Esophagus muscularis mucosa (tissue), 4 donors: ENCODE measurements around the gene DAB1.

Experiments
- CTCF ChIP-seq, 3 experiments: fragments of 200-600 bp in 2 of 3; fragments of 450-650 bp in 1 of 3; sonication (generic) in 2 of 3; IDR thresholded peaks; one replicate each; pipeline ENCODE4 v1.5.1; 2017 to 2019; ENCODE audit warnings: antibody characterized with exemption in 3 of 3, mild to moderate bottlenecking in 2 of 3, moderate library complexity in 1 of 3
- EP300 ChIP-seq: sonication (generic); formaldehyde crosslinking; IDR thresholded peaks from one replicate; pipeline ENCODE4 v1.6.1; 2017; ENCODE audit warnings: antibody characterized with exemption
- POLR2A ChIP-seq: fragments of 450-650 bp; IDR thresholded peaks from one replicate; pipeline ENCODE4 v1.6.1; 2017; ENCODE audit warnings: antibody characterized with exemption, moderate library complexity, mild to moderate bottlenecking, low read depth
- POLR2AphosphoS5 ChIP-seq, 2 donors: sonication (generic); formaldehyde crosslinking; IDR thresholded peaks; one replicate each; pipeline ENCODE4 v1.6.1; 2017; ENCODE audit warnings: antibody characterized with exemption in 2 of 2

GRCh38 chr1:57040811-57041210 is 383.0 kb downstream of the DAB1 start:
- TF ChIP-seq CTCF (IDR thresholded peaks at IDR 0.05) (no peak), POLR2A (no peak), EP300 (no peak), POLR2AphosphoS5 (IDR thresholded peaks at IDR 0.05) (no peak)
